Retina (tissue), 1 donor: ENCODE data around the gene COL5A1.

Experiments
- DNase-seq: peaks from one replicate; pipeline ENCODE4 v3.0.0-alpha.2; 2016

The COL5A1 gene

GRCh38 chr9:134607971-134608370, 33.6 kb upstream of the COL5A1 start:
- no peak for DNase-seq

- no peak for DNase-seq
Measured at GRCh38 chr9:134611046-134611445, 30.6 kb upstream of the COL5A1 start.

- no peak for DNase-seq
Measured at GRCh38 chr9:134612309-134612708, 29.3 kb upstream of the COL5A1 start.

- DNase-seq = no peak
Measured at GRCh38 chr9:134612715-134613114, 28.9 kb upstream of the COL5A1 start.

- DNase-seq = no peak
Measured at GRCh38 chr9:134614256-134614655, 27.3 kb upstream of the COL5A1 start.

- DNase-seq = no peak
Measured at GRCh38 chr9:134616341-134616740, 25.3 kb upstream of the COL5A1 start.

- no peak for DNase-seq
Measured at GRCh38 chr9:134617246-134617645, 24.4 kb upstream of the COL5A1 start.

GRCh38 chr9:134617836-134618162, 23.8 kb upstream of the COL5A1 start:
- DNase-seq = no peak

GRCh38 chr9:134618163-134618832, 23.3 kb upstream of the COL5A1 start:
- DNase-seq = no peak

GRCh38 chr9:134618833-134619447, 22.7 kb upstream of the COL5A1 start:
- no peak for DNase-seq

- no peak for DNase-seq
Measured at GRCh38 chr9:134619448-134619982, 22.1 kb upstream of the COL5A1 start.

GRCh38 chr9:134619983-134620661, 21.5 kb upstream of the COL5A1 start:
- no peak for DNase-seq

GRCh38 chr9:134620751-134621557, 20.6 kb upstream of the COL5A1 start:
- DNase-seq = no peak

GRCh38 chr9:134621558-134622110, 20.0 kb upstream of the COL5A1 start:
- DNase-seq = no peak

GRCh38 chr9:134622896-134623257, 18.7 kb upstream of the COL5A1 start:
- DNase-seq = no peak

- DNase-seq = no peak
Measured at GRCh38 chr9:134623258-134624066, 18.1 kb upstream of the COL5A1 start.

GRCh38 chr9:134624137-134624591, 17.4 kb upstream of the COL5A1 start:
- DNase-seq = no peak

GRCh38 chr9:134624621-134625181, 16.9 kb upstream of the COL5A1 start:
- no peak for DNase-seq

- DNase-seq = peak; percentile 35
Measured at GRCh38 chr9:134625361-134626068, 16.1 kb upstream of the COL5A1 start.

- DNase-seq = no peak
Measured at GRCh38 chr9:134626069-134626423, 15.6 kb upstream of the COL5A1 start.
